ENCODE data around the gene SORCS2.

- TF ChIP-seq, protein P1, sequence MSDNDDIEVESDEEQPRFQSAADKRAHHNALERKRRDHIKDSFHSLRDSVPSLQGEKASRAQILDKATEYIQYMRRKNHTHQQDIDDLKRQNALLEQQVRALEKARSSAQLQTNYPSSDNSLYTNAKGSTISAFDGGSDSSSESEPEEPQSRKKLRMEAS (IDR thresholded peaks at IDR 0.05): no peak
- TF ChIP-seq BCL6 (CRISPR knock-in tag; IDR thresholded peaks at IDR 0.05) (no peak), CSRNP1 (CRISPR knock-in tag; IDR thresholded peaks at IDR 0.05) (no peak), USF2 (IDR thresholded peaks at IDR 0.05; ENCODE audit: low read depth, low read length) (no peak), USF2 (CRISPR knock-in tag; IDR thresholded peaks at IDR 0.05; ENCODE audit: borderline replicate concordance) (no peak), POLR2A (IDR thresholded peaks at IDR 0.05; ENCODE audit: insufficient read depth in 1 of 2, low read depth in 2 of 2, low read length in 2 of 2) (no peak), SYNCRIP (IDR thresholded peaks at IDR 0.05; ENCODE audit: insufficient read depth, low read depth, low read length) (no peak), KAT2B (IDR thresholded peaks at IDR 0.05; ENCODE audit: borderline replicate concordance, low read depth, low read length) (no peak), ZNF644 (CRISPR knock-in tag; IDR thresholded peaks at IDR 0.05; ENCODE audit: low read depth) (no peak)
- TF ChIP-seq, protein P2, sequence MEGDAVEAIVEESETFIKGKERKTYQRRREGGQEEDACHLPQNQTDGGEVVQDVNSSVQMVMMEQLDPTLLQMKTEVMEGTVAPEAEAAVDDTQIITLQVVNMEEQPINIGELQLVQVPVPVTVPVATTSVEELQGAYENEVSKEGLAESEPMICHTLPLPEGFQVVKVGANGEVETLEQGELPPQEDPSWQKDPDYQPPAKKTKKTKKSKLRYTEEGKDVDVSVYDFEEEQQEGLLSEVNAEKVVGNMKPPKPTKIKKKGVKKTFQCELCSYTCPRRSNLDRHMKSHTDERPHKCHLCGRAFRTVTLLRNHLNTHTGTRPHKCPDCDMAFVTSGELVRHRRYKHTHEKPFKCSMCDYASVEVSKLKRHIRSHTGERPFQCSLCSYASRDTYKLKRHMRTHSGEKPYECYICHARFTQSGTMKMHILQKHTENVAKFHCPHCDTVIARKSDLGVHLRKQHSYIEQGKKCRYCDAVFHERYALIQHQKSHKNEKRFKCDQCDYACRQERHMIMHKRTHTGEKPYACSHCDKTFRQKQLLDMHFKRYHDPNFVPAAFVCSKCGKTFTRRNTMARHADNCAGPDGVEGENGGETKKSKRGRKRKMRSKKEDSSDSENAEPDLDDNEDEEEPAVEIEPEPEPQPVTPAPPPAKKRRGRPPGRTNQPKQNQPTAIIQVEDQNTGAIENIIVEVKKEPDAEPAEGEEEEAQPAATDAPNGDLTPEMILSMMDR (CRISPR knock-in tag; IDR thresholded peaks at IDR 0.05): no peak
- TF ChIP-seq, protein P3, sequence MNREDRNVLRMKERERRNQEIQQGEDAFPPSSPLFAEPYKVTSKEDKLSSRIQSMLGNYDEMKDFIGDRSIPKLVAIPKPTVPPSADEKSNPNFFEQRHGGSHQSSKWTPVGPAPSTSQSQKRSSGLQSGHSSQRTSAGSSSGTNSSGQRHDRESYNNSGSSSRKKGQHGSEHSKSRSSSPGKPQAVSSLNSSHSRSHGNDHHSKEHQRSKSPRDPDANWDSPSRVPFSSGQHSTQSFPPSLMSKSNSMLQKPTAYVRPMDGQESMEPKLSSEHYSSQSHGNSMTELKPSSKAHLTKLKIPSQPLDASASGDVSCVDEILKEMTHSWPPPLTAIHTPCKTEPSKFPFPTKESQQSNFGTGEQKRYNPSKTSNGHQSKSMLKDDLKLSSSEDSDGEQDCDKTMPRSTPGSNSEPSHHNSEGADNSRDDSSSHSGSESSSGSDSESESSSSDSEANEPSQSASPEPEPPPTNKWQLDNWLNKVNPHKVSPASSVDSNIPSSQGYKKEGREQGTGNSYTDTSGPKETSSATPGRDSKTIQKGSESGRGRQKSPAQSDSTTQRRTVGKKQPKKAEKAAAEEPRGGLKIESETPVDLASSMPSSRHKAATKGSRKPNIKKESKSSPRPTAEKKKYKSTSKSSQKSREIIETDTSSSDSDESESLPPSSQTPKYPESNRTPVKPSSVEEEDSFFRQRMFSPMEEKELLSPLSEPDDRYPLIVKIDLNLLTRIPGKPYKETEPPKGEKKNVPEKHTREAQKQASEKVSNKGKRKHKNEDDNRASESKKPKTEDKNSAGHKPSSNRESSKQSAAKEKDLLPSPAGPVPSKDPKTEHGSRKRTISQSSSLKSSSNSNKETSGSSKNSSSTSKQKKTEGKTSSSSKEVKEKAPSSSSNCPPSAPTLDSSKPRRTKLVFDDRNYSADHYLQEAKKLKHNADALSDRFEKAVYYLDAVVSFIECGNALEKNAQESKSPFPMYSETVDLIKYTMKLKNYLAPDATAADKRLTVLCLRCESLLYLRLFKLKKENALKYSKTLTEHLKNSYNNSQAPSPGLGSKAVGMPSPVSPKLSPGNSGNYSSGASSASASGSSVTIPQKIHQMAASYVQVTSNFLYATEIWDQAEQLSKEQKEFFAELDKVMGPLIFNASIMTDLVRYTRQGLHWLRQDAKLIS (CRISPR knock-in tag; IDR thresholded peaks at IDR 0.05): no peak
Observed at GRCh38 chr4:7715271-7716009, 523.1 kb downstream of the SORCS2 start.
